GM23248 (cell line): ENCODE measurements around the gene NIPA2. TPM values are rescaled to one million over a fixed set of nuclear protein-coding genes. Genes with fewer than 3 reads are reported as not detected.

ENCODE experiments used
- DNase-seq: peaks from one replicate; pipeline ENCODE4 v3.0.0-alpha.2; 2015
- H2AFZ ChIP-seq: fragments of 200-600 bp; sonication (generic); 2 replicates; pipeline ENCODE4 v1.6.1; 2016; ENCODE audit warnings: antibody characterized with exemption
- H3F3A ChIP-seq: fragments of 200-600 bp; sonication (generic); 2 replicates; pipeline ENCODE4 v1.6.1; 2016; ENCODE audit warnings: mild to moderate bottlenecking, antibody characterized with exemption, mixed run types; ENCODE audit not compliant: insufficient read depth
- H3K27ac ChIP-seq: fragments of 200-600 bp; sonication (generic); 2 replicates; pipeline ENCODE4 v1.5.1; 2016; ENCODE audit warnings: mild to moderate bottlenecking
- H3K27me3 ChIP-seq: fragments of 200-600 bp; sonication (generic); replicated peaks from 2 replicates; pipeline ENCODE4 v1.6.1; 2016; ENCODE audit warnings: mild to moderate bottlenecking; ENCODE audit not compliant: insufficient read depth
- H3K36me3 ChIP-seq: fragments of 200-600 bp; sonication (generic); 2 replicates; pipeline ENCODE4 v1.6.1; 2016; ENCODE audit warnings: low read depth, mild to moderate bottlenecking
- H3K4me1 ChIP-seq: fragments of 200-600 bp; sonication (generic); 2 replicates; pipeline ENCODE4 v1.6.1; 2016; ENCODE audit warnings: mild to moderate bottlenecking; ENCODE audit not compliant: insufficient read depth
- H3K4me2 ChIP-seq: fragments of 200-600 bp; sonication (generic); one replicate; pipeline ENCODE4 v1.6.1; 2016; ENCODE audit warnings: mild to moderate bottlenecking; ENCODE audit not compliant: unreplicated experiment
- H3K4me3 ChIP-seq: fragments of 200-600 bp; sonication (generic); 2 replicates; pipeline ENCODE4 v1.5.1; 2016; ENCODE audit warnings: mild to moderate bottlenecking
- H3K79me2 ChIP-seq: fragments of 200-600 bp; sonication (generic); 2 replicates; pipeline ENCODE4 v1.6.1; 2016; ENCODE audit warnings: mild to moderate bottlenecking; ENCODE audit not compliant: insufficient read depth
- H3K9ac ChIP-seq: fragments of 200-600 bp; sonication (generic); 2 replicates; pipeline ENCODE4 v1.6.1; 2016; ENCODE audit warnings: mild to moderate bottlenecking
- H3K9me2 ChIP-seq: fragments of 200-600 bp; sonication (generic); 2 replicates; pipeline ENCODE4 v1.6.1; 2016; ENCODE audit warnings: mixed run types, mild to moderate bottlenecking, moderate library complexity; ENCODE audit not compliant: insufficient read depth
- H3K9me3 ChIP-seq: fragments of 200-600 bp; sonication (generic); one replicate; pipeline ENCODE4 v1.6.1; 2017; ENCODE audit warnings: low read depth
- H4K20me1 ChIP-seq: fragments of 200-600 bp; sonication (generic); 2 replicates; pipeline ENCODE4 v1.6.0; 2016; ENCODE audit not compliant: insufficient read depth
- EZH2 ChIP-seq: fragments of 200-600 bp; sonication (generic); IDR thresholded peaks from 2 replicates; pipeline ENCODE4 v1.6.1; 2018; ENCODE audit warnings: antibody characterized with exemption, mild to moderate bottlenecking; ENCODE audit not compliant: insufficient read depth, poor library complexity, severe bottlenecking
- EZH2phosphoT487 ChIP-seq: fragments of 200-600 bp; sonication (generic); IDR thresholded peaks from 2 replicates; pipeline ENCODE4 v1.6.1; 2018; ENCODE audit warnings: antibody characterized with exemption, moderate library complexity, mild to moderate bottlenecking, low read depth; ENCODE audit not compliant: insufficient read depth
- WGBS, 2 experiments: methylation state at CpG; one replicate each; pipeline ENCODE4 v1.1.6; 2015 to 2017; ENCODE audit warnings: low lambda C conversion rate in 2 of 2, low coverage in 1 of 2; ENCODE audit errors: missing lambda C conversion rate in 2 of 2; 5-methylcytosine and 5-hydroxymethylcytosine counted together
- in situ Hi-C: fragments of 300-500 bp; cut with MboI; formaldehyde crosslinking; loops from 2 replicates; pipeline ENCODE4 v1.15.0; 2020
- polyA plus RNA-seq: library from polyadenylated mRNA; unstranded; fragments of >200 nt; fragmentation: Nextera tagmentation; extraction: Ambion mirVana; gene quantifications from 2 replicates; pipeline ENCODE4 v1.2.1, GENCODE V29; 2016
- total RNA-seq: library from RNA; depleted of rRNA; stranded (reverse); fragments of >200 nt; shearing (Covaris generic); gene quantifications from 2 replicates; pipeline ENCODE4 v1.2.3, GENCODE V29; 2014

NIPA2 gene
- total and polyA plus RNA-seq, 2 experiments from 2014 or later: 74.9 to 100 TPM

DNA sequence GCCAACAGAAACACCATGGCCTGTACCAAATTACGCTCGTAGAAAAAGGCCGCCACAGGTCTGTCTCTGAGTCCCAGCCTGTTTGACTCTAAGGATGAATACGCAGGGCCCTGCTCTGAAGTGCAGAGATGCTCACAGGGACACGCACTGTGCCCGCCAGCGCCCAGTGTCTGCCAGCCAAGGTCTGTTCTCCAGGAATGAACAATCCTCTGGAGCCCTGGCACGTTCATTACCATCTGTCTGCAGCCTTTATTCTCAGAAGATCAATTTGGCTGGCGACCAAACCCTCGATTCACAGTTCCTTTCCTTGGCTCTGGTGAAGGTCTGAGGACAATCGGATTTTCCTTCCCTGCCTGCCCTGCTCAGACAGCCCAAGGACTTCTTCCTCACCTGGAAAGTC, 66.3 kb downstream of the NIPA2 start:
- peaks cover 16% of the 10 kb centered on the region for H3K36me3 ChIP-seq
- H3F3A ChIP-seq: no peaks in the 10 kb centered on the region
- H3K4me3 ChIP-seq: no peak overlapping the region
- no peaks in the 10 kb centered on the region for H3K9me3 ChIP-seq
- 70 to 76% methylated on average over 11 of the region's 11 CpGs for WGBS, 2 experiments
- H3K4me1 ChIP-seq: no peaks in the 10 kb centered on the region
- in situ Hi-C loops: no loop called here
- H3K27ac ChIP-seq: no peak overlapping the region
- H3K79me2 ChIP-seq: no peaks in the 10 kb centered on the region
- no peak overlapping the region for H3K4me2 ChIP-seq
- no peaks in the 10 kb centered on the region for H3K9me2 ChIP-seq
- TF ChIP-seq EZH2: no peak
- no peak for TF ChIP-seq EZH2phosphoT487
- H2AFZ ChIP-seq: no peak overlapping the region
- no peak for DNase-seq
- H3K27me3 ChIP-seq: no peaks in the 10 kb centered on the region
- H3K9ac ChIP-seq: no peak overlapping the region
- H4K20me1 ChIP-seq: no peaks in the 10 kb centered on the region

DNA sequence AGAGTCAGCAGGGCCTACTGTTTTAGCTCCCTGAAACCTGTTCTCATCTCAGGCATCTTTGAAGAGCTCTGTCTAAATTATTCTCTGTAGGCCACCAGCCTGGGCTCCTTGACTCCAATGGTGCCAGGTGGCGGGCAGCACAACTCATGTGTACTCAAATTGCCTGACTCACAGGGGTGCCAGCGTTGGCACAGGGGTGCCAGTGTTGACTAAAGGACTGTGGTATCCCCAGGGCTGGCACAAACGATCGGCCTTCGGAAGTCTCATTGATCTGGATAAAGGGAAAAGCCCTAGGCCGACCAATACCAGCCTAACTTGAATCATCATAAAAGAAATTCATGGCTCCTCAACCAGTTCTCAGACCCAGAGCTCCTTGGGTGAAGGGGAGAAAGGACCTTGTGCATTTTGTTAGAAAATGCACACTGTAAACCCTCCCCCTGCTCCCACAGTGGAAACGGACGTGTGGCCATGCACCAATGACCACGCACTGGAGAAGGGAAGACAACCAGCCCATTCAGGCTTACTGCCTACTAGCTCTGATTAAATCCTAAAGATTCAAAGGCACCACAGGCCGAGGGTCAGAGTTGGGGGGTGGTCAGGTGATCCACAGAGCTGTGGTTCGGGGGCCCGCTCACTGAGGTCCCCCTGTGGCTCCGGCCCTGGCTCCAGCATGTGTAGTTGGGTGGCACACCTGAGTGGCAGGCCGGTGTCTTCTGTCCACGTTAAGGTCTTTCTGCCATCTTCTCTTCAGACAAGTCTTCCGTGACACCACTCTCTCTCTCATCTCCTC, 68.9 kb downstream of the NIPA2 start:
- no peak overlapping the region for H2AFZ ChIP-seq
- H3K4me1 ChIP-seq: no peaks in the 10 kb centered on the region
- no peaks in the 10 kb centered on the region for H3F3A ChIP-seq
- H3K27me3 ChIP-seq: no peaks in the 10 kb centered on the region
- in situ Hi-C loops: no loop called here
- H3K4me3 ChIP-seq: no peak overlapping the region
- no peaks in the 10 kb centered on the region for H3K9me3 ChIP-seq
- H3K9me2 ChIP-seq: no peaks in the 10 kb centered on the region
- H3K79me2 ChIP-seq: no peaks in the 10 kb centered on the region
- H4K20me1 ChIP-seq: no peaks in the 10 kb centered on the region
- peaks cover 33% of the 10 kb centered on the region for H3K36me3 ChIP-seq
- no peak for DNase-seq
- whole genome bisulfite sequencing, 2 experiments: 90 to 91% methylated on average over 16 of the region's 16 CpGs
- TF ChIP-seq EZH2phosphoT487 (no peak), EZH2 (no peak)
- no peak overlapping the region for H3K9ac ChIP-seq
- H3K27ac ChIP-seq: no peak overlapping the region
- no peak overlapping the region for H3K4me2 ChIP-seq

DNA sequence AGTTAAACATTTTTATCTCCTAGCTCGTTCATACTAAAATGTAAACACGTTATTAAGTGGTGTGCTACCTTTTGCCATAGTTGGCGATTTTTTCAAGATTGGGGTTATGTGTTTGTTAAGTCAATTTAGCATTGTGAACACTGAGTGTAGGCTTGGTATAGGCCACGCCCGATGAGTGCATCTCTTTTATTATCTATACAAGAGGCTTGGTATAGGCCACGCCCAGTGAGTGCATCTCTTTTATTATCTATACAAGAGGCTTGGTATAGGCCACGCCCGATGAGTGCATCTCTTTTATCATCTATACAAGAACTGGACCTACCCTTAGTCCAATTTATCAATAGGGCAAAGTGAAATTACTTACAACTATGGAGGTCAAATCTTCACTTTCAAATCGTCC, 70.4 kb downstream of the NIPA2 start:
- peaks cover 37% of the 10 kb centered on the region for H3K36me3 ChIP-seq
- in situ Hi-C loops: no loop called here
- WGBS, 2 experiments: 89 to 90% methylated on average over 9 of the region's 9 CpGs

DNA sequence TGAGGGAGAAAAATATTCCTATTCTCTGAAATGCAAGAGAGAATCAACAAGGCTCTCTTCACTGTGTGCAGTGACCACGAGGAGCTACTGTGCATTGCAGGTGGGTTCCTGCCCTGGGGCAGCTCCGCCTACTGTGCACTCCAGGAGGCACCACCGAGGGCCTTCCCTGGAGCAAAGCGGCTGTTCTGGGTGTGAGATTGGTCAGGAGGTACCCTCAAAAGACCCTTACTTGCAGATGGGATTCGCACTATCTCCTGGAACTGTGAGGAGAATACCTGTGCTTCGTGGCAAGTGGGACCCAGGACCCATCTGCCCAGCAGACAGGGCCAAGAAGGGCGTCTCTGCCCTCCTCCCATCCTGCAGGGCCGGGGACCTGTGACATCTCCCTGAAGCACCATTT, 72.8 kb downstream of the NIPA2 start:
- Histone ChIP-seq H3K27ac (no peak overlapping the region), H3K9ac (no peak overlapping the region), H2AFZ (no peak overlapping the region), H3K79me2 (no peaks in the 10 kb centered on the region), H3K36me3 (peaks cover 40% of the 10 kb centered on the region), H3K9me2 (no peaks in the 10 kb centered on the region), H3F3A (no peaks in the 10 kb centered on the region), H4K20me1 (no peaks in the 10 kb centered on the region), H3K4me3 (no peak overlapping the region), H3K9me3 (no peaks in the 10 kb centered on the region), H3K4me1 (no peaks in the 10 kb centered on the region), H3K4me2 (no peak overlapping the region), H3K27me3 (no peaks in the 10 kb centered on the region)
- DNase-seq: no peak
- 92 to 95% methylated on average over 8 of the region's 8 CpGs for WGBS, 2 experiments
- TF ChIP-seq EZH2phosphoT487: no peak
- TF ChIP-seq EZH2: no peak
- in situ Hi-C loops: no loop called here

More for the DNA sequence above, 70.4 kb downstream of the NIPA2 start:
- Histone ChIP-seq H3K9me3 (no peaks in the 10 kb centered on the region), H3K27me3 (no peaks in the 10 kb centered on the region), H3K9ac (no peak overlapping the region), H3K4me1 (no peaks in the 10 kb centered on the region), H3K27ac (no peak overlapping the region), H2AFZ (no peak overlapping the region), H3K4me2 (no peak overlapping the region), H3F3A (no peaks in the 10 kb centered on the region), H3K79me2 (no peaks in the 10 kb centered on the region), H3K4me3 (no peak overlapping the region), H3K9me2 (no peaks in the 10 kb centered on the region), H4K20me1 (no peaks in the 10 kb centered on the region)
- TF ChIP-seq EZH2phosphoT487: no peak
- no peak for TF ChIP-seq EZH2
- no peak for DNase-seq

DNA sequence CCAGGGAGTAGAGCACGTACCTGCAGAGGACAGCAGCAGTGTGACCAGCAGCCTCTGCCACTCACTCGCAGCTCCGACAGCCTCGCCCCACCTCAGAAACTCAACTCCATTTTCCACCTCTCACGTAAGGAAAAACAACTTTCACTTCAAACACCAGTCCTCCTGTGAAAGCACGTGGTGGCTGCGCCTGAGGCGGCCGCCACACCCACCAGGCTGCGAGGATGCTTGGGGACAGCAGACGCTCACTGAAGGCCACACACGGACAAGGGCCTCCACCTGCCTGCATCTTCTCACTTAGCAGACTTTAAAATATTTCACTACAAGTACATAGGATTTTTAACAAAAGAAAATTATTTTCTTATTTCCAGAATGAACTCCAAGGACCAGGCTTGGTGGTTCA, 73.8 kb downstream of the NIPA2 start:
- H3K9me3 ChIP-seq: no peaks in the 10 kb centered on the region
- H4K20me1 ChIP-seq: no peaks in the 10 kb centered on the region
- no peak overlapping the region for H3K4me2 ChIP-seq
- H3K27ac ChIP-seq: no peak overlapping the region
- in situ Hi-C loops: no loop called here
- TF ChIP-seq EZH2phosphoT487: no peak
- TF ChIP-seq EZH2: no peak
- H3K4me1 ChIP-seq: no peaks in the 10 kb centered on the region
- H3K27me3 ChIP-seq: no peaks in the 10 kb centered on the region
- no peak for DNase-seq
- no peaks in the 10 kb centered on the region for H3F3A ChIP-seq
- WGBS, 2 experiments: 96 to 98% methylated on average over 12 of the region's 12 CpGs
- no peaks in the 10 kb centered on the region for H3K9me2 ChIP-seq
- peaks cover 41% of the 10 kb centered on the region for H3K36me3 ChIP-seq
- H3K79me2 ChIP-seq: no peaks in the 10 kb centered on the region
- no peak overlapping the region for H2AFZ ChIP-seq
- H3K4me3 ChIP-seq: no peak overlapping the region
- H3K9ac ChIP-seq: no peak overlapping the region
